PC-9 (cell line): ENCODE results near the gene CBFA2T3. TPM values are rescaled to one million over a fixed set of nuclear protein-coding genes. Genes with fewer than 3 reads are reported as not detected.

Source experiments
- BruUV-seq: library from RNA; stranded (reverse); fragments of 400-500 nt; replicated peaks from 2 replicates; lab custom pipeline; 2021; lab: Mats Ljungman, UMichigan
- CTCF ChIA-PET: fragments of 300-600 bp; sonication (Branson Sonifier 250); formaldehyde crosslinking; loops from one replicate; lab custom pipeline; 2022; ENCODE audit warnings: antibody characterized with exemption; lab: Charles Lee
- POLR2A ChIA-PET: fragments of 300-600 bp; sonication (Branson Sonifier 250); formaldehyde crosslinking; loops from one replicate; lab custom pipeline; 2022; ENCODE audit warnings: antibody characterized with exemption; ENCODE audit not compliant: unreplicated experiment; lab: Charles Lee
- DNase-seq, 2 experiments: peaks; one replicate each; pipeline versions ENCODE4 v3.0.0 to v3.0.0-alpha.2; 2015 to 2022; ENCODE audit warnings: mixed read lengths in 1 of 2
- H2AFZ ChIP-seq: fragments of 200-600 bp; sonication (generic); 2 replicates; pipeline ENCODE4 v1.8.1; 2017; ENCODE audit warnings: antibody characterized with exemption
- H3F3A ChIP-seq: fragments of 200-600 bp; sonication (generic); 2 replicates; pipeline ENCODE4 v1.8.1; 2017; ENCODE audit warnings: antibody characterized with exemption, mild to moderate bottlenecking, low read depth; ENCODE audit not compliant: insufficient read depth
- H3K27ac ChIP-seq: fragments of 200-600 bp; sonication (generic); 2 replicates; pipeline ENCODE4 v1.6.1; 2016; ENCODE audit warnings: mixed run types
- H3K27me3 ChIP-seq: fragments of 200-600 bp; sonication (generic); 2 replicates; pipeline ENCODE4 v1.6.1; 2016; ENCODE audit warnings: low read depth, mixed run types; ENCODE audit not compliant: insufficient read depth
- H3K36me3 ChIP-seq: fragments of 200-600 bp; sonication (generic); 2 replicates; pipeline ENCODE4 v1.6.1; 2016; ENCODE audit warnings: low read depth, mixed run types
- H3K4me1 ChIP-seq: fragments of 200-600 bp; sonication (generic); replicated peaks from 2 replicates; pipeline ENCODE4 v1.6.1; 2016; ENCODE audit warnings: mixed run types; ENCODE audit not compliant: insufficient read depth
- H3K4me2 ChIP-seq: fragments of 200-600 bp; sonication (generic); 2 replicates; pipeline ENCODE4 v1.6.1; 2017; ENCODE audit warnings: mixed run types
- H3K4me3 ChIP-seq: fragments of 200-600 bp; sonication (generic); 2 replicates; pipeline ENCODE4 v1.6.1; 2016; ENCODE audit warnings: mixed run types
- H3K79me2 ChIP-seq: fragments of 200-600 bp; sonication (generic); 2 replicates; pipeline ENCODE4 v1.6.1; 2017; ENCODE audit warnings: low read depth, mixed run types
- H3K9me2 ChIP-seq: fragments of 200-600 bp; sonication (generic); 2 replicates; pipeline ENCODE4 v1.8.1; 2017; ENCODE audit warnings: mild to moderate bottlenecking; ENCODE audit not compliant: insufficient read depth
- H3K9me3 ChIP-seq: fragments of 200-600 bp; sonication (generic); 2 replicates; pipeline ENCODE4 v1.8.1; 2016; ENCODE audit warnings: low read depth; ENCODE audit not compliant: insufficient read depth
- H4K20me1 ChIP-seq: fragments of 200-600 bp; sonication (generic); 2 replicates; pipeline ENCODE4 v1.8.1; 2017; ENCODE audit not compliant: insufficient read depth
- EZH2 ChIP-seq: fragments of 200-600 bp; sonication (generic); IDR thresholded peaks from 2 replicates; pipeline ENCODE4 v1.8.0; 2017; ENCODE audit warnings: antibody characterized with exemption, low read depth
- intact Hi-C: fragments of 100-400 bp; cut with micrococcal nuclease; formaldehyde crosslinking; loops from one replicate; pipeline ENCODE4 v1.10.0; 2022; ENCODE audit not compliant: unreplicated experiment
- total RNA-seq: library from RNA; stranded (reverse); gene quantifications from 2 replicates; pipeline ENCODE4 v1.2.3, GENCODE V29; 2021
- TF ChIP-seq, protein P1 (sequence below): fragments of 200-600 bp; sonication (generic); conservative IDR thresholded peaks from 2 replicates; pipeline ENCODE4 v1.6.1; 2017; ENCODE audit warnings: mixed run types, antibody characterized with exemption, mild to moderate bottlenecking, moderate library complexity

CBFA2T3 gene
- total RNA-seq, 1 experiment from 2014 or later, result 1.0 TPM

- TF ChIP-seq, protein P1, sequence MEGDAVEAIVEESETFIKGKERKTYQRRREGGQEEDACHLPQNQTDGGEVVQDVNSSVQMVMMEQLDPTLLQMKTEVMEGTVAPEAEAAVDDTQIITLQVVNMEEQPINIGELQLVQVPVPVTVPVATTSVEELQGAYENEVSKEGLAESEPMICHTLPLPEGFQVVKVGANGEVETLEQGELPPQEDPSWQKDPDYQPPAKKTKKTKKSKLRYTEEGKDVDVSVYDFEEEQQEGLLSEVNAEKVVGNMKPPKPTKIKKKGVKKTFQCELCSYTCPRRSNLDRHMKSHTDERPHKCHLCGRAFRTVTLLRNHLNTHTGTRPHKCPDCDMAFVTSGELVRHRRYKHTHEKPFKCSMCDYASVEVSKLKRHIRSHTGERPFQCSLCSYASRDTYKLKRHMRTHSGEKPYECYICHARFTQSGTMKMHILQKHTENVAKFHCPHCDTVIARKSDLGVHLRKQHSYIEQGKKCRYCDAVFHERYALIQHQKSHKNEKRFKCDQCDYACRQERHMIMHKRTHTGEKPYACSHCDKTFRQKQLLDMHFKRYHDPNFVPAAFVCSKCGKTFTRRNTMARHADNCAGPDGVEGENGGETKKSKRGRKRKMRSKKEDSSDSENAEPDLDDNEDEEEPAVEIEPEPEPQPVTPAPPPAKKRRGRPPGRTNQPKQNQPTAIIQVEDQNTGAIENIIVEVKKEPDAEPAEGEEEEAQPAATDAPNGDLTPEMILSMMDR, result no peak
- no peak for TF ChIP-seq EZH2
- Histone ChIP-seq H3K36me3 (no peaks in the 10 kb centered on the region), H3K4me3 (no peak overlapping the region), H3K79me2 (no peaks in the 10 kb centered on the region), H4K20me1 (no peaks in the 10 kb centered on the region), H3K4me1 (no peaks in the 10 kb centered on the region), H2AFZ (no peak overlapping the region), H3K4me2 (no peak overlapping the region), H3K27ac (no peak overlapping the region), H3K9me2 (no peaks in the 10 kb centered on the region), H3F3A (no peaks in the 10 kb centered on the region), H3K27me3 (peaks cover 76% of the 10 kb centered on the region), H3K9me3 (no peaks in the 10 kb centered on the region)
- DNase-seq, result no peak
- ChIA-PET CTCF (no interaction called here), POLR2A (no interaction called here)
- intact Hi-C loops, result no loop called here
- no TSS peak for BruUV-seq
Measured at GRCh38 chr16:88974916-88975215, 2.1 kb downstream of the CBFA2T3 start.

DNA sequence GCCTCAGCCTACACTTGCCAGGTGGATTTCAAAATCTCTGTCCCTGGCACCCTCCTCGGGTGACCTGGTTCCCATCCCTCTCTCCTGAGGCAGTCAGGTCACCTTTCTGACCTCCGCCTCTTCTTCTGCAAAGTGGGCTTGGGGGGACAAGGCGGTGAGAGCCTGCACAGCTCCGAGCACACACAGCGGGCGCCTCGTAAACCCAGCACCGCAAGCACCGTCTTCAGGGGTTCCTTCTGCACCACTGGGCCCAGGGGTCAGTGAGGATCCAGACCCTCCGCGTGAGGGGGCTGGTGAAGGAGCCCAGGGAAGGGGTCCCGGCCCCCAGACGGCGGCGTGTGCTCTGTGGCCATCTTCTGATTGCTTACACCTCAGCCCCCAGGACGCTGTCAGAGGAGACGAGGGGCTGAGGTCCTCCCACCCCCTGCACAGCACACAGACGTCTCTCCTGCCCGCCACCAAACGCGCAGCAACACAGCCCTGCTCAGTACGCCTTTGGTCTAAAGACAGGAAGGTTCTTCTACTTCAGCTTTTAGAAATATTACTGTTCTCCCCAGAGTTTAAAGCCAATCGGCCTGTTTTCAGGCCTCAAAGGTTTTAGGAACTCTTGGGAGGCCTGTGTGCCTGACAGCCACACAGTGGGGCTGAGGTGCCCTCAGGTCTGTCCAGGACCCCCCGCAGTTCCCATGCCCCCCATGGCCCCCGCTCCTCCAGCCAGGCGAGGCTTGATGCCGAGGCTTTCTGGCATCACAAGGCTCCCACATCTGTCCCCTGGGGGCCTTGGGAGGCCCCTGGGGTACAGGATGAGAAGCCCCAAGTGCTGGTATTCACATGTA, 2.7 kb downstream of the CBFA2T3 start:
- Histone ChIP-seq H3K9me3 (no peaks in the 10 kb centered on the region), H3F3A (no peaks in the 10 kb centered on the region), H3K79me2 (no peaks in the 10 kb centered on the region), H4K20me1 (no peaks in the 10 kb centered on the region; the same call in 1 of the 2 replicates), H3K9me2 (no peaks in the 10 kb centered on the region), H3K4me2 (no peak overlapping the region), H3K36me3 (no peaks in the 10 kb centered on the region), H3K4me1 (no peaks in the 10 kb centered on the region), H3K27ac (no peak overlapping the region), H3K4me3 (no peak overlapping the region), H2AFZ (no peak overlapping the region), H3K27me3 (peaks cover 82% of the 10 kb centered on the region)
- no peak for TF ChIP-seq EZH2
- TF ChIP-seq, protein P1, result no peak
- no peak for DNase-seq
- no TSS peak for BruUV-seq
- CTCF ChIA-PET, result no interaction called here
- intact Hi-C loops, result no loop called here
- POLR2A ChIA-PET, result no interaction called here

DNA sequence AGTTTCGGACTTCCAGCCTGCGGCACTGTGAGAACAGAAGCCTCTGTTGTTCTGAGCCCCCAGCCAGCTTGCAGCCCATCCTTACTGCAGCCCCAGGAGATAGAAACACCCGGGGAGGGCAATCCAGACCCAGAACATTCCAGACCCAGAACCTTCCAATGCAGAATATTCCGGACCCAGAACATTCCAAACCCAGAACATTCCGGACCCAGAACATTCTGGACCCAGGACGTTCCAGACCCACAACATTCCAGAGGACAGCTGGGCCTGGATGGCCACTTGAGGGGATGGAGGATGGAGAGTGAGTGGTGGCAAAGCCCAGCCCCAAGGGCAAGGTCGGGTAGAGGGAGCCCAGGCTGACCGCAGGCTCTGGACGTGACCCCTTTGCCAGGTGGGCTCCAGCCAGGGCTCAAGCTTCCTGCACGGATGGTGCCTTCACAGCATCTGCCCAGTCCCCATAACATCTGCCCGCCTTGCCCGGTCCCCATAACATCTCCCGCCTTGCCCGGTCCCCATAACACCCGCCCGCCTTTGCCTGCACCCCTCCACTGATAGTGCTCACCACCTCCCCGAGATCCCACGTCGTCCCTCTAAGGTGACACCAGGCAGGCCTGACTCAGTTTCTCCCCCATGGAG, 3.5 kb downstream of the CBFA2T3 start:
- no peak for DNase-seq
- Histone ChIP-seq H3F3A (no peaks in the 10 kb centered on the region), H3K9me3 (no peaks in the 10 kb centered on the region), H2AFZ (no peak overlapping the region), H3K4me2 (no peak overlapping the region), H3K79me2 (no peaks in the 10 kb centered on the region), H3K27ac (no peak overlapping the region), H3K4me3 (no peak overlapping the region), H3K4me1 (no peaks in the 10 kb centered on the region), H4K20me1 (no peaks in the 10 kb centered on the region; the same call in 1 of the 2 replicates), H3K9me2 (no peaks in the 10 kb centered on the region), H3K36me3 (no peaks in the 10 kb centered on the region), H3K27me3 (peaks cover 89% of the 10 kb centered on the region)
- BruUV-seq, result no TSS peak
- TF ChIP-seq, protein P1, result no peak
- no peak for TF ChIP-seq EZH2
- intact Hi-C loops, result no loop called here
- CTCF ChIA-PET, result no interaction called here
- POLR2A ChIA-PET, result no interaction called here
